ENCODE results near the gene MCC.

GRCh38 chr5:113124914-113125313, 363.3 kb downstream of the MCC start:
- no peak for TF ChIP-seq POLR2A (IDR thresholded peaks at IDR 0.05; ENCODE audit: low read depth)
- no peak for TF ChIP-seq CTCF (IDR thresholded peaks at IDR 0.05)
